ENCODE results near the gene MIPOL1. TPM values are rescaled to one million over a fixed set of nuclear protein-coding genes. Genes with fewer than 3 reads are reported as not detected.
"Not testable (repeated sequence)": the region's sequence is repeated elsewhere in the genome, so short reads cannot be mapped to it uniquely, and the experiment has no call there.

Gene MIPOL1
- total and polyA plus RNA-seq, 2 experiments from 2014 or later, result 16.6 to 24.8 TPM

DNA sequence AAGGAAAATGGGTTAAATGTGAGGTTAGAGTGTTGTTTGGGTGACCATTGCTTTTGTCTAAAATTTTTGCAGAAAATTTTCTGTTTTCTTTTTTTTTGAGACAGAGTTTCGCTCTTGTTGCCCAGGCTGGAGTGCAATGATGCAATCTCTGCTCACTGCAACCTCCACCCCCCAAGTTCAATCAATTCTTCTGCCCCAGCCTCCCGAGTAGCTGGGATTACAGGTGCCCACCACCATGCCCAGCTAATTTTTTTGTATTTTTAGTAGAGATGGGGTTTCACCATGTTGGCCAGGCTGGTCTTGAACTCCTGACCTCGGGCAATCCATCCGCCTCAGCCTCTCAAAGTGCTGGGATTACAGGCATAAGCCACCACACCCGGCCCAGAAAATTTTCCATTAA is 130.2 kb downstream of the MIPOL1 start:
- not testable (repeated sequence) for H3K4me3 ChIP-seq; H3K27me3 Mint-ChIP-seq (ENCODE audit: insufficient read depth, low read depth, poor library complexity); H3K27me3 ChIP-seq (ENCODE audit: insufficient read depth); H3K4me1 Mint-ChIP-seq; H2AFZ ChIP-seq; H3K27ac Mint-ChIP-seq; ATAC-seq; H3K4me3 Mint-ChIP-seq; H3K4me2 ChIP-seq; H4K20me1 ChIP-seq (replicated peaks; ENCODE audit: insufficient read depth); H3K9me3 Mint-ChIP-seq; H3K36me3 Mint-ChIP-seq (ENCODE audit: low read depth); H3K4me1 ChIP-seq (ENCODE audit: insufficient read depth); H3K36me3 ChIP-seq (ENCODE audit: insufficient read depth); H3K27ac ChIP-seq (ENCODE audit: low read depth); H3K79me2 ChIP-seq (replicated peaks; ENCODE audit: insufficient read depth); H3F3A ChIP-seq (replicated peaks; ENCODE audit: low read depth); H3K9me2 ChIP-seq (ENCODE audit: insufficient read depth); DNase-seq (ENCODE audit: low spot score)

DNA sequence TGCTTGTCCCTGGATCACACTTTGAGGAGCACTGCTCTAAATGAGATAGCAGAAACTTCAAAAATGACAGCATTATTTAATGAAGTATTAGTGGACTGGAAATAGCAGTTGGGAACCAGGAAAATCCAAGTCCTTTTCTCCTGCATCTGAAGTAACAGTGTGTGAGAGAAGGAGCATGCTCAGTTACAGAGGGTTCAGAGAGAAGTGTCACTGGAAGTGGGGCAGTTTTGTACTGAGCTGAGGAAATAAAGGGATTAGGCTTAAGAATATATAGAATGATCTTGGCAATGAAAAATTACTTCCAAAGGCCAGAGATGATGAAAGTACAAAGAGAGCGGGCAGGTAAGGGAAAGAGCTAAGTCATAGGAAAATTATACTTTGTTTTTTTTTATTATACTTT is 130.9 kb downstream of the MIPOL1 start:
- H3K27ac Mint-ChIP-seq, result no peak overlapping the region
- Histone ChIP-seq H3K9me2 (ENCODE audit: insufficient read depth) (no peaks in the 10 kb centered on the region), H3K27ac (ENCODE audit: low read depth) (no peak overlapping the region), H3K36me3 (ENCODE audit: insufficient read depth) (no peaks in the 10 kb centered on the region), H3K4me3 (no peak overlapping the region), H3K4me2 (no peak overlapping the region), H3K4me1 (ENCODE audit: insufficient read depth) (no peaks in the 10 kb centered on the region), H4K20me1 (replicated peaks; ENCODE audit: insufficient read depth) (no peaks in the 10 kb centered on the region), H2AFZ (no peak overlapping the region), H3K79me2 (replicated peaks; ENCODE audit: insufficient read depth) (no peaks in the 10 kb centered on the region), H3F3A (replicated peaks; ENCODE audit: low read depth) (no peaks in the 10 kb centered on the region), H3K27me3 (ENCODE audit: insufficient read depth) (no peaks in the 10 kb centered on the region)
- no peak overlapping the region for H3K4me3 Mint-ChIP-seq
- peaks cover 3% of the 10 kb centered on the region; the same call in 1 of the 3 replicates for H3K9me3 Mint-ChIP-seq
- peaks cover 8% of the 10 kb centered on the region; the same call in 1 of the 3 replicates for H3K36me3 Mint-ChIP-seq (ENCODE audit: low read depth)
- DNase-seq (ENCODE audit: low spot score), result no peak
- H3K27me3 Mint-ChIP-seq (ENCODE audit: insufficient read depth, low read depth, poor library complexity), result no peaks in the 10 kb centered on the region
- no peak for ATAC-seq
- no peaks in the 10 kb centered on the region for H3K4me1 Mint-ChIP-seq
- TF ChIP-seq, protein P1, sequence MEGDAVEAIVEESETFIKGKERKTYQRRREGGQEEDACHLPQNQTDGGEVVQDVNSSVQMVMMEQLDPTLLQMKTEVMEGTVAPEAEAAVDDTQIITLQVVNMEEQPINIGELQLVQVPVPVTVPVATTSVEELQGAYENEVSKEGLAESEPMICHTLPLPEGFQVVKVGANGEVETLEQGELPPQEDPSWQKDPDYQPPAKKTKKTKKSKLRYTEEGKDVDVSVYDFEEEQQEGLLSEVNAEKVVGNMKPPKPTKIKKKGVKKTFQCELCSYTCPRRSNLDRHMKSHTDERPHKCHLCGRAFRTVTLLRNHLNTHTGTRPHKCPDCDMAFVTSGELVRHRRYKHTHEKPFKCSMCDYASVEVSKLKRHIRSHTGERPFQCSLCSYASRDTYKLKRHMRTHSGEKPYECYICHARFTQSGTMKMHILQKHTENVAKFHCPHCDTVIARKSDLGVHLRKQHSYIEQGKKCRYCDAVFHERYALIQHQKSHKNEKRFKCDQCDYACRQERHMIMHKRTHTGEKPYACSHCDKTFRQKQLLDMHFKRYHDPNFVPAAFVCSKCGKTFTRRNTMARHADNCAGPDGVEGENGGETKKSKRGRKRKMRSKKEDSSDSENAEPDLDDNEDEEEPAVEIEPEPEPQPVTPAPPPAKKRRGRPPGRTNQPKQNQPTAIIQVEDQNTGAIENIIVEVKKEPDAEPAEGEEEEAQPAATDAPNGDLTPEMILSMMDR (conservative IDR thresholded peaks at IDR 0.05; ENCODE audit: low read depth in 2 of 2), result no peak
- TF ChIP-seq, protein P2, sequence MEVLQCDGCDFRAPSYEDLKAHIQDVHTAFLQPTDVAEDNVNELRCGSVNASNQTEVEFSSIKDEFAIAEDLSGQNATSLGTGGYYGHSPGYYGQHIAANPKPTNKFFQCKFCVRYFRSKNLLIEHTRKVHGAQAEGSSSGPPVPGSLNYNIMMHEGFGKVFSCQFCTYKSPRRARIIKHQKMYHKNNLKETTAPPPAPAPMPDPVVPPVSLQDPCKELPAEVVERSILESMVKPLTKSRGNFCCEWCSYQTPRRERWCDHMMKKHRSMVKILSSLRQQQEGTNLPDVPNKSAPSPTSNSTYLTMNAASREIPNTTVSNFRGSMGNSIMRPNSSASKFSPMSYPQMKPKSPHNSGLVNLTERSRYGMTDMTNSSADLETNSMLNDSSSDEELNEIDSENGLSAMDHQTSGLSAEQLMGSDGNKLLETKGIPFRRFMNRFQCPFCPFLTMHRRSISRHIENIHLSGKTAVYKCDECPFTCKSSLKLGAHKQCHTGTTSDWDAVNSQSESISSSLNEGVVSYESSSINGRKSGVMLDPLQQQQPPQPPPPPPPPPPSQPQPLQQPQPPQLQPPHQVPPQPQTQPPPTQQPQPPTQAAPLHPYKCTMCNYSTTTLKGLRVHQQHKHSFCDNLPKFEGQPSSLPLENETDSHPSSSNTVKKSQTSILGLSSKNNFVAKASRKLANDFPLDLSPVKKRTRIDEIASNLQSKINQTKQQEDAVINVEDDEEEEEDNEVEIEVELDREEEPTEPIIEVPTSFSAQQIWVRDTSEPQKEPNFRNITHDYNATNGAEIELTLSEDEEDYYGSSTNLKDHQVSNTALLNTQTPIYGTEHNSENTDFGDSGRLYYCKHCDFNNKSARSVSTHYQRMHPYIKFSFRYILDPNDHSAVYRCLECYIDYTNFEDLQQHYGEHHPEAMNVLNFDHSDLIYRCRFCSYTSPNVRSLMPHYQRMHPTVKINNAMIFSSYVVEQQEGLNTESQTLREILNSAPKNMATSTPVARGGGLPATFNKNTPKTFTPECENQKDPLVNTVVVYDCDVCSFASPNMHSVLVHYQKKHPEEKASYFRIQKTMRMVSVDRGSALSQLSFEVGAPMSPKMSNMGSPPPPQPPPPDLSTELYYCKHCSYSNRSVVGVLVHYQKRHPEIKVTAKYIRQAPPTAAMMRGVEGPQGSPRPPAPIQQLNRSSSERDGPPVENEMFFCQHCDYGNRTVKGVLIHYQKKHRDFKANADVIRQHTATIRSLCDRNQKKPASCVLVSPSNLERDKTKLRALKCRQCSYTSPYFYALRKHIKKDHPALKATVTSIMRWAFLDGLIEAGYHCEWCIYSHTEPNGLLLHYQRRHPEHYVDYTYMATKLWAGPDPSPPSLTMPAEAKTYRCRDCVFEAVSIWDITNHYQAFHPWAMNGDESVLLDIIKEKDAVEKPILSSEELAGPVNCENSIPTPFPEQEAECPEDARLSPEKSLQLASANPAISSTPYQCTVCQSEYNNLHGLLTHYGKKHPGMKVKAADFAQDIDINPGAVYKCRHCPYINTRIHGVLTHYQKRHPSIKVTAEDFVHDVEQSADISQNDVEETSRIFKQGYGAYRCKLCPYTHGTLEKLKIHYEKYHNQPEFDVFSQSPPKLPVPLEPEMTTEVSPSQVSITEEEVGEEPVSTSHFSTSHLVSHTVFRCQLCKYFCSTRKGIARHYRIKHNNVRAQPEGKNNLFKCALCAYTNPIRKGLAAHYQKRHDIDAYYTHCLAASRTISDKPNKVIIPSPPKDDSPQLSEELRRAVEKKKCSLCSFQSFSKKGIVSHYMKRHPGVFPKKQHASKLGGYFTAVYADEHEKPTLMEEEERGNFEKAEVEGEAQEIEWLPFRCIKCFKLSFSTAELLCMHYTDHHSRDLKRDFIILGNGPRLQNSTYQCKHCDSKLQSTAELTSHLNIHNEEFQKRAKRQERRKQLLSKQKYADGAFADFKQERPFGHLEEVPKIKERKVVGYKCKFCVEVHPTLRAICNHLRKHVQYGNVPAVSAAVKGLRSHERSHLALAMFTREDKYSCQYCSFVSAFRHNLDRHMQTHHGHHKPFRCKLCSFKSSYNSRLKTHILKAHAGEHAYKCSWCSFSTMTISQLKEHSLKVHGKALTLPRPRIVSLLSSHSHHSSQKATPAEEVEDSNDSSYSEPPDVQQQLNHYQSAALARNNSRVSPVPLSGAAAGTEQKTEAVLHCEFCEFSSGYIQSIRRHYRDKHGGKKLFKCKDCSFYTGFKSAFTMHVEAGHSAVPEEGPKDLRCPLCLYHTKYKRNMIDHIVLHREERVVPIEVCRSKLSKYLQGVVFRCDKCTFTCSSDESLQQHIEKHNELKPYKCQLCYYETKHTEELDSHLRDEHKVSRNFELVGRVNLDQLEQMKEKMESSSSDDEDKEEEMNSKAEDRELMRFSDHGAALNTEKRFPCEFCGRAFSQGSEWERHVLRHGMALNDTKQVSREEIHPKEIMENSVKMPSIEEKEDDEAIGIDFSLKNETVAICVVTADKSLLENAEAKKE (CRISPR knock-in tag; IDR thresholded peaks at IDR 0.05), result no peak
- TF ChIP-seq, protein P3, sequence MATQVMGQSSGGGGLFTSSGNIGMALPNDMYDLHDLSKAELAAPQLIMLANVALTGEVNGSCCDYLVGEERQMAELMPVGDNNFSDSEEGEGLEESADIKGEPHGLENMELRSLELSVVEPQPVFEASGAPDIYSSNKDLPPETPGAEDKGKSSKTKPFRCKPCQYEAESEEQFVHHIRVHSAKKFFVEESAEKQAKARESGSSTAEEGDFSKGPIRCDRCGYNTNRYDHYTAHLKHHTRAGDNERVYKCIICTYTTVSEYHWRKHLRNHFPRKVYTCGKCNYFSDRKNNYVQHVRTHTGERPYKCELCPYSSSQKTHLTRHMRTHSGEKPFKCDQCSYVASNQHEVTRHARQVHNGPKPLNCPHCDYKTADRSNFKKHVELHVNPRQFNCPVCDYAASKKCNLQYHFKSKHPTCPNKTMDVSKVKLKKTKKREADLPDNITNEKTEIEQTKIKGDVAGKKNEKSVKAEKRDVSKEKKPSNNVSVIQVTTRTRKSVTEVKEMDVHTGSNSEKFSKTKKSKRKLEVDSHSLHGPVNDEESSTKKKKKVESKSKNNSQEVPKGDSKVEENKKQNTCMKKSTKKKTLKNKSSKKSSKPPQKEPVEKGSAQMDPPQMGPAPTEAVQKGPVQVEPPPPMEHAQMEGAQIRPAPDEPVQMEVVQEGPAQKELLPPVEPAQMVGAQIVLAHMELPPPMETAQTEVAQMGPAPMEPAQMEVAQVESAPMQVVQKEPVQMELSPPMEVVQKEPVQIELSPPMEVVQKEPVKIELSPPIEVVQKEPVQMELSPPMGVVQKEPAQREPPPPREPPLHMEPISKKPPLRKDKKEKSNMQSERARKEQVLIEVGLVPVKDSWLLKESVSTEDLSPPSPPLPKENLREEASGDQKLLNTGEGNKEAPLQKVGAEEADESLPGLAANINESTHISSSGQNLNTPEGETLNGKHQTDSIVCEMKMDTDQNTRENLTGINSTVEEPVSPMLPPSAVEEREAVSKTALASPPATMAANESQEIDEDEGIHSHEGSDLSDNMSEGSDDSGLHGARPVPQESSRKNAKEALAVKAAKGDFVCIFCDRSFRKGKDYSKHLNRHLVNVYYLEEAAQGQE (IDR thresholded peaks at IDR 0.05; ENCODE audit: unreplicated experiment), result no peak
- TF ChIP-seq ZNF114 (CRISPR knock-in tag; IDR thresholded peaks at IDR 0.05), result no peak
- TF ChIP-seq, protein P4, sequence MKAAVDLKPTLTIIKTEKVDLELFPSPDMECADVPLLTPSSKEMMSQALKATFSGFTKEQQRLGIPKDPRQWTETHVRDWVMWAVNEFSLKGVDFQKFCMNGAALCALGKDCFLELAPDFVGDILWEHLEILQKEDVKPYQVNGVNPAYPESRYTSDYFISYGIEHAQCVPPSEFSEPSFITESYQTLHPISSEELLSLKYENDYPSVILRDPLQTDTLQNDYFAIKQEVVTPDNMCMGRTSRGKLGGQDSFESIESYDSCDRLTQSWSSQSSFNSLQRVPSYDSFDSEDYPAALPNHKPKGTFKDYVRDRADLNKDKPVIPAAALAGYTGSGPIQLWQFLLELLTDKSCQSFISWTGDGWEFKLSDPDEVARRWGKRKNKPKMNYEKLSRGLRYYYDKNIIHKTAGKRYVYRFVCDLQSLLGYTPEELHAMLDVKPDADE (IDR thresholded peaks at IDR 0.05), result no peak
- no peak for TF ChIP-seq STAT1 (IDR thresholded peaks at IDR 0.05; ENCODE audit: unreplicated experiment)
- no peak for TF ChIP-seq JUNB (IDR thresholded peaks at IDR 0.05; ENCODE audit: unreplicated experiment)
- no peak for TF ChIP-seq POLR2AphosphoS5 (IDR thresholded peaks at IDR 0.05; ENCODE audit: low read depth)
- no peak for TF ChIP-seq EZH2 (IDR thresholded peaks at IDR 0.05; ENCODE audit: low read depth, unreplicated experiment)
- no peak for TF ChIP-seq CREB1 (CRISPR knock-in tag; IDR thresholded peaks at IDR 0.05; ENCODE audit: low read depth)

Data from GM23338 (cell line).